Fibroblast of peridontal ligament (primary cell): ENCODE data around the gene ADGRG3.
"Not testable (repeated sequence)": the region's sequence is repeated elsewhere in the genome, so short reads cannot be mapped to it uniquely, and the experiment has no call there.

Experiments used
- DNase-seq: peaks from one replicate; pipeline ENCODE4 v3.0.0-alpha.2; 2010; ENCODE audit errors: extremely low read depth

The ADGRG3 gene

DNA sequence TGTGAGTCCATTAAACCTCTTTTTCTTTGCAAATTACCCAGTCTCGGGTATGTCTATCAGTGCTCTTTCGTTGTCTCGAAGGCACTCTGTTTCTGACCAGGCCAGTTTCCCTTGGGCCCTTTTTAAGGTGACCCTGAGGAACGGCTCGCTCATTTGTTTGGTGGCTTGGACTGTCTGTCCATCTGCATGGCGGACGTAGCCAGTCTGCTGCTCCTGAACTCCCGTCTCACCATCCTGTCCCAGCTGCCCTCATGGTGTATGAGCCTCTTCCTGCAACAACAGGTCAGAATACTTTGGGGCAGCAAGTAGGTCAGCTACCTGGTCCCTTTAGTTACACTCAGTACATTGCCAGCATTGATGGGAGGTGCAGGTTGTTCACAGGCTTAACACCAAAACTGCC, 45.5 kb downstream of the ADGRG3 start:
- no peak for DNase-seq

- DNase-seq: no peak
Observed at GRCh38 chr16:57714047-57714446, 45.9 kb downstream of the ADGRG3 start.

GRCh38 chr16:57720142-57720575, 52.1 kb downstream of the ADGRG3 start:
- DNase-seq: peak; percentile 50

- DNase-seq: no peak
Observed at GRCh38 chr16:57721356-57722209, 53.5 kb downstream of the ADGRG3 start.

DNA sequence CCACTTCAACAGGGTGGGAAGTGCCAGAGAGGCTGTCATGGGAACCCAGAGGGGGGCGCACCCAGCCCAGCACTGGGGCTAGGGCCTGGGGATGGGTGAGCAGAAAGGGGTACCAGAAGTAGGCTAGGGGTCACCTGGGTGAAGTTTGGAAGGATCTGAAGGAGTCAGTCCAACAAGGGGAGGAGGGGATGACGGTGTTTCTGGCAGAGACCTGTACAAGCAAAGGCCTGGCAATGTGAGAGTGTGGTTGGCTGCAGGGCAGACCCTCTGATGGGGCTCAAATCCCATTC, 54.0 kb downstream of the ADGRG3 start:
- no peak for DNase-seq

- no peak for DNase-seq
Observed at GRCh38 chr16:57722651-57723050, 54.5 kb downstream of the ADGRG3 start.

DNA sequence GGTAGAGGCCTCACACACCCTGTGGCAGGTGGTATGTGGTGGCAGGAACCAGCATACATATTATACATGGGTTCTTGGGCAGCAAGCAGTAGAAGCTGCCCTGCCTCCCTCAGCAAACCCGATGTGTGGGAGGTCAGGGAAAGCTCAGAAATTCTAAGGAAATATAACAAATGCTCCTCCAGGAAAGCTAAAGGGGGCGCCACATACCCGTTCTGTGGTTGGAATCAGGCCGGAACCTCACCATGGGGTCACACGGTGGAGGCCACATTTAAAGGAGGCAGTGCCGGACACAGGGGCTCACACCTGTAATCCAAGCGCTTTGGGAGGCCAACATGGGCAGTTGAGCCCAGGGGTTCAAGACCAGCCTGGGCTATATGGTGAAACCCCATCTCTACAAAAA, 55.1 kb downstream of the ADGRG3 start:
- DNase-seq: no peak

DNA sequence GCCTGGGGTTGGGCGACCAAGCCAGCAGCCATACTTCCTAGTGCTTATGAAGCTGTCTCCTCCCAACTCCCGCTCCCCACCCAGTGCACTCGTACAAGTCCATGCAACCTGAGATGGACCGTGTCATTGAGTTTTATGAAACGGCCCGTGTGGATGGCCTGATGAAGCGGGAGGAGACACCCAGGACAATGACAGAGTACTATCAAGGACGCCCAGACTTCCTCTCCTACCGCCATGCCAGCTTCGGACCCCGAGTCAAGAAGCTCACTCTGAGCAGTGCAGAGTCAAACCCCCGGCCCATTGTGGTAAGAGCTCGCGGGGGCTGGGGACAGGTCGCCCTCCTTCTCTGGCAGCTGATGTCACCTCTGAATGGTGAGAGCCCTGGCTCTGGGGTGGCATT, 56.4 kb downstream of the ADGRG3 start:
- DNase-seq: no peak

DNA sequence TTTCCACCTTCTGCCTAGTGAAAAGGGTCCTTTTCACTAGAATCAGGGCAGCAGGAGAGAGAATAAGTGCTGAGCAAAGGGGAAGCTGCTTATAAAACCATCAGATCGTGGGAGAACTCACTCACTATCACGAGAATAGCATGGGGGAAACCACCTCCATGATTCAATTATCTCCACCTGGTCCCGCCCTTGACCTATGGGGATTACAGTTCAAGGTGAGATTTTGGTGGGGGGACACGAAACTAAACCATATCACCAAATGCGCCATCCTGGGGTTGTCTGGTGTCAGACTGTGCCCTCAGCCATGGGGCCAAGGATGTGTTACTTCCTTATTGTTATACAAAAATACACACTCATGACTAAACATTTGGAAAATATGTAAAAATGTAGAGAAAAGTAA, 57.0 kb downstream of the ADGRG3 start:
- no peak for DNase-seq

GRCh38 chr16:57725554-57725953, 57.4 kb downstream of the ADGRG3 start:
- no peak for DNase-seq

DNA sequence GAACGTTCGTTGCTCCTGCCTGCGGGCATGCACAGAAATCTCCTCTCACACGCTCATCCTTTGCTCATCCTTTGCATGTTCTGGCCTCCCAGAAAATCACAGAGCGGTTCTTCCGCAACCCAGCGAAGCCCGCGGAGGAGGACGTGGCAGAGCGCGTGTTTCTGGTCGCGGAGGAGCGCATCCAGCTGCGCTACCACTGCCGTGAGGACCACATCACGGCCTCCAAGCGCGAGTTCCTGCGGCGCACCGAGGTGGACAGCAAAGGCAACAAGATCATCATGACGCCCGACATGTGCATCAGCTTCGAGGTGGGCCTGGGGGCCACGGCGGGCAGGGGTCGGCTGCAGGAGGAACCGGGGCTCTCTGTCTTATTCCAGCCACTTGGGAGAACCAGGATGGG, 57.9 kb downstream of the ADGRG3 start:
- DNase-seq: no peak

- DNase-seq: no peak
Observed at GRCh38 chr16:57726433-57726947, 58.4 kb downstream of the ADGRG3 start.

GRCh38 chr16:57727610-57728009, 59.5 kb downstream of the ADGRG3 start:
- no peak for DNase-seq

- DNase-seq: no peak
Observed at GRCh38 chr16:57728336-57729181, 60.5 kb downstream of the ADGRG3 start.

GRCh38 chr16:57729182-57729484, 61.0 kb downstream of the ADGRG3 start:
- DNase-seq: no peak

- not testable (repeated sequence) for DNase-seq
Observed at GRCh38 chr16:57729852-57730251, 61.7 kb downstream of the ADGRG3 start.

- DNase-seq: no peak
Observed at GRCh38 chr16:57730771-57731730, 62.9 kb downstream of the ADGRG3 start.

DNA sequence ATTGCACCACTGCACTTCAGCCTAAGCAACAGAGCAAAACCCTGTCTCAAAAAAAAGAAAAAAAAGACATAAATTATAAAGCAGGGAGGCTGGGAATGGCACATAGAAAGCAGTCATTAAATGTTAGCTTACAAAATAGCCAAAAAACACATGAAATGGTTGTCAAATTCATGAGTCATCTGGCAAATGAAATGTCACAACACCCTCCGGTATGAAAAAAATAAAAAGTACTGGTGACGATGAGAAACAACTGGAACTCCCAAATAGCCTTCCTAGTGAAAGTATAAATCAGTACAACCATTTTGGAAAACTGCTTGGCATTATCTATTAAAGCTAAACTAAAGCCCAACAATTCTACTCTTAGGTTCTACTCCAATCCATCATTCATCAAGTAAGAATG, 63.9 kb downstream of the ADGRG3 start:
- peak; percentile 59 for DNase-seq

GRCh38 chr16:57732714-57733113, 64.6 kb downstream of the ADGRG3 start:
- no peak for DNase-seq

DNA sequence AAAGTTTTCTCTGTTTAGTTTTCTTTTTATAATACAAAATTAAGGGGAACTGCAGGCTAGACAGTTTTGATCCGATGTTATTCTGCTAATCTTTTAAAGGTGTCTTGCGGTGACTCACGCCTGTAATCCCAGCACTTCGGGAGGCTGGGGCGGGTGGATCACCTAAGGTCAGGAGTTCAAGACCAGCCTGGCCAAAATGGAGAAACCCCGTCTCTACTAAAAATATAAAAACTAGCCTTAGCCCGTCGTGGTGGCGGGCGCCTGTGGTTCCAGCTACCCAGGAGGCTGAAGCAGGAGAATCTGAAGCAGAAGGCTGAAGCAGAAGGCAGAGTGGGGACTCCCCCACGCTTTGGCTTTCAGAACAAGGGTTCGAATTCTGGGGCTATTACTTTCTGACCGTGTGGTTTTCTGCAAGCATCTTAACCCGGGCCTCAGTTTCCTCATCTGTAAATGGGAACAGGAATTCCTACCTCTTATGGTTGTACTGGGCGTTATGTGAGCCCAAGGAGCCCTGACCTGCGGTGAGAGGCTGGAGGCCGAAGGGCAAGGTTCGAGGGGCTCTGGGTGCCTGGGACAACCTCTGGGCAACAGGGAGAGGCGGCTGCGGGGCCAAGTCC, 66.3 kb downstream of the ADGRG3 start:
- no peak for DNase-seq
